Smooth muscle cell (in vitro differentiated cells): ENCODE measurements around the gene TCF7L1. TPM values are rescaled to one million over a fixed set of nuclear protein-coding genes. Genes with fewer than 3 reads are reported as not detected.
A peak's percentile ranks its signal among the peaks of the same experiment; 100 is the strongest.
"Not testable (repeated sequence)": the region's sequence is repeated elsewhere in the genome, so short reads cannot be mapped to it uniquely, and the experiment has no call there.

Experiments
- DNase-seq: peaks from one replicate; lab custom pipeline; 2025; ENCODE audit not compliant: unreplicated experiment; lab: John Stamatoyannopoulos, UW
- H2AFZ ChIP-seq: fragments of 200-600 bp; sonication (generic); 2 replicates; pipeline ENCODE4 v1.6.0; 2016; ENCODE audit warnings: antibody characterized with exemption, low read depth, mild to moderate bottlenecking
- H3F3A ChIP-seq: fragments of 200-600 bp; sonication (generic); 2 replicates; pipeline ENCODE4 v1.6.0; 2017; ENCODE audit warnings: antibody characterized with exemption, low read depth
- H3K27ac ChIP-seq: fragments of 200-600 bp; sonication (generic); 2 replicates; pipeline ENCODE4 v1.5.1; 2016; ENCODE audit warnings: low read depth, mild to moderate bottlenecking
- H3K27me3 ChIP-seq: fragments of 200-600 bp; sonication (generic); 2 replicates; pipeline ENCODE4 v1.6.1; 2016; ENCODE audit warnings: low read depth, mild to moderate bottlenecking
- H3K36me3 ChIP-seq: fragments of 200-600 bp; sonication (generic); 2 replicates; pipeline ENCODE4 v1.5.1; 2016; ENCODE audit warnings: low read depth
- H3K4me1 ChIP-seq: fragments of 200-600 bp; sonication (generic); 2 replicates; pipeline ENCODE4 v1.5.1; 2016; ENCODE audit warnings: low read depth
- H3K4me2 ChIP-seq: fragments of 200-600 bp; sonication (generic); 2 replicates; pipeline ENCODE4 v1.6.0; 2016; ENCODE audit warnings: mild to moderate bottlenecking
- H3K4me3 ChIP-seq: fragments of 200-600 bp; sonication (generic); 2 replicates; pipeline ENCODE4 v1.5.1; 2016; ENCODE audit warnings: mild to moderate bottlenecking
- H3K79me2 ChIP-seq: fragments of 200-600 bp; sonication (generic); 2 replicates; pipeline ENCODE4 v1.6.0; 2016; ENCODE audit warnings: low read depth, mild to moderate bottlenecking
- H3K9ac ChIP-seq: fragments of 200-600 bp; sonication (generic); 2 replicates; pipeline ENCODE4 v1.6.0; 2016; ENCODE audit warnings: low read depth
- H3K9me3 ChIP-seq: fragments of 200-600 bp; sonication (generic); replicated peaks from 2 replicates; pipeline ENCODE4 v1.5.1; 2016; ENCODE audit warnings: low read depth
- H4K20me1 ChIP-seq: fragments of 200-600 bp; sonication (generic); 2 replicates; pipeline ENCODE4 v1.6.0; 2016; ENCODE audit warnings: low read depth
- WGBS: methylation state at CpG from one replicate; pipeline ENCODE4 v1.1.7; 2016; ENCODE audit warnings: low lambda C conversion rate; 5-methylcytosine and 5-hydroxymethylcytosine counted together
- polyA plus RNA-seq: library from polyadenylated mRNA; unstranded; fragments of >200 nt; fragmentation: Nextera tagmentation; extraction: Ambion mirVana; gene quantifications from 2 replicates; pipeline ENCODE4 v1.2.1, GENCODE V29; 2016
- total RNA-seq: library from RNA; depleted of rRNA; stranded (reverse); fragments of >200 nt; gene quantifications from 2 replicates; pipeline ENCODE4 v1.2.3, GENCODE V29; 2014
- TF ChIP-seq, protein P1 (sequence below): fragments of 200-600 bp; sonication (generic); IDR thresholded peaks from 2 replicates; pipeline ENCODE4 v1.5.1; 2017; ENCODE audit warnings: borderline replicate concordance, mild to moderate bottlenecking, antibody characterized with exemption; ENCODE audit not compliant: insufficient read depth, poor library complexity, severe bottlenecking

TCF7L1 gene
- total and polyA plus RNA-seq, 2 experiments from 2014 or later = 4.5 to 15.2 TPM

DNA sequence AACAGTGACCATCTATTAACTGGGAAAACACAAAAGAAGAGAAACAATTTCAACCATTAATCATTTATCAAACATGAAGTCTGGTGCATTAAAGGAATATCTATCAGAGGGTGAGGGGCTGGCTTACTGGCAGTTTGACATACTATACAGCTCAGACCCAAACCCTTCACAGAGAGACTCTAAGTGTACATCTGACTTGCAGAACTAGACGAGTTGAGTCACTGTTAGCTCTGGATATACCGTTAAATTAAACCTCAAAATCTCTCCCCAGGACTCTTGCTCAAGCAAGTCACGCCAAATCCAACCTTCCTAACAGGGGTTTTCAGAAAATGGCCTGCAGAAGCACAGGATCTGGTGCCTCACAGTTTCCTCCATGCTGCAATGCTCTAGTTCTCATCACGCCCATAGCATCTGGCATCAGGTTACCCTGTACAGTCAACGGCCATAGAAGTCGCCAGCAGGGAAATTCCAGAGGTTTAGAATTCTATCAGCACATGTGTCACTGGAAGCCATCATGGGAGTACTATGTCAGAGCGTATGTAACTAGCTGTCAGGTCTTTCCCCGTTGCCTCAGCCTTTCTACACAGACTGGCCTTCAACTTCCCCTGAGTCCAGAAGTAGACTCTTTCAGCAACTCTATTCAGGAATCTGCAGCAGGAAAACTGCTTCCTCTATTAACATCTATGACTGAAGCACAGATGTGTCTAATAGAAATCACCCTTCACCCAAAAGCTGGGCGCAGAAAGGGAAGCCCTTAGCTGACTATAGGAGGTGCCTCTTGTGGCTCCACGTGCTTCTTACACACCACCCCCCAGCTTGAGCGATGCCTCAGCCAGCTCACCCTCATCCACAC lies 185.3 kb downstream of the TCF7L1 start:
- H3K79me2 ChIP-seq = peaks cover 29% of the 10 kb centered on the region
- WGBS = 43% methylated on average over 11 of the region's 11 CpGs
- H3K4me2 ChIP-seq = peak overlapping the region; percentile 68
- peaks cover 3% of the 10 kb centered on the region for H3K4me1 ChIP-seq
- H2AFZ ChIP-seq = no peak overlapping the region
- H3K27me3 ChIP-seq = no peaks in the 10 kb centered on the region
- TF ChIP-seq, protein P1, sequence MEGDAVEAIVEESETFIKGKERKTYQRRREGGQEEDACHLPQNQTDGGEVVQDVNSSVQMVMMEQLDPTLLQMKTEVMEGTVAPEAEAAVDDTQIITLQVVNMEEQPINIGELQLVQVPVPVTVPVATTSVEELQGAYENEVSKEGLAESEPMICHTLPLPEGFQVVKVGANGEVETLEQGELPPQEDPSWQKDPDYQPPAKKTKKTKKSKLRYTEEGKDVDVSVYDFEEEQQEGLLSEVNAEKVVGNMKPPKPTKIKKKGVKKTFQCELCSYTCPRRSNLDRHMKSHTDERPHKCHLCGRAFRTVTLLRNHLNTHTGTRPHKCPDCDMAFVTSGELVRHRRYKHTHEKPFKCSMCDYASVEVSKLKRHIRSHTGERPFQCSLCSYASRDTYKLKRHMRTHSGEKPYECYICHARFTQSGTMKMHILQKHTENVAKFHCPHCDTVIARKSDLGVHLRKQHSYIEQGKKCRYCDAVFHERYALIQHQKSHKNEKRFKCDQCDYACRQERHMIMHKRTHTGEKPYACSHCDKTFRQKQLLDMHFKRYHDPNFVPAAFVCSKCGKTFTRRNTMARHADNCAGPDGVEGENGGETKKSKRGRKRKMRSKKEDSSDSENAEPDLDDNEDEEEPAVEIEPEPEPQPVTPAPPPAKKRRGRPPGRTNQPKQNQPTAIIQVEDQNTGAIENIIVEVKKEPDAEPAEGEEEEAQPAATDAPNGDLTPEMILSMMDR = no peak
- no peak overlapping the region for H3K9ac ChIP-seq
- H3K36me3 ChIP-seq = peaks cover 6% of the 10 kb centered on the region
- peaks cover 57% of the 10 kb centered on the region for H4K20me1 ChIP-seq
- peaks cover 35% of the 10 kb centered on the region for H3F3A ChIP-seq
- H3K9me3 ChIP-seq = no peaks in the 10 kb centered on the region
- H3K27ac ChIP-seq = peak overlapping the region; percentile 84
- H3K4me3 ChIP-seq = no peak overlapping the region
- DNase-seq = peak; percentile 15

- H3K36me3 ChIP-seq = peaks cover 6% of the 10 kb centered on the region
- H3K27ac ChIP-seq = peak overlapping the region; percentile 76
- no peaks in the 10 kb centered on the region for H3K9me3 ChIP-seq
- H3K79me2 ChIP-seq = peaks cover 41% of the 10 kb centered on the region
- no peak for DNase-seq
- H3K4me1 ChIP-seq = peaks cover 3% of the 10 kb centered on the region
- H3K27me3 ChIP-seq = no peaks in the 10 kb centered on the region
- TF ChIP-seq, protein P1 = no peak
- no peak overlapping the region for H3K4me2 ChIP-seq
- WGBS = 94% methylated on average over 4 of the region's 4 CpGs
- no peak overlapping the region for H3K4me3 ChIP-seq
- no peak overlapping the region for H3K9ac ChIP-seq
- peaks cover 71% of the 10 kb centered on the region for H4K20me1 ChIP-seq
- peaks cover 35% of the 10 kb centered on the region for H3F3A ChIP-seq
- H2AFZ ChIP-seq = no peak overlapping the region
Observed at GRCh38 chr2:85319796-85320195, 186.6 kb downstream of the TCF7L1 start.

DNA sequence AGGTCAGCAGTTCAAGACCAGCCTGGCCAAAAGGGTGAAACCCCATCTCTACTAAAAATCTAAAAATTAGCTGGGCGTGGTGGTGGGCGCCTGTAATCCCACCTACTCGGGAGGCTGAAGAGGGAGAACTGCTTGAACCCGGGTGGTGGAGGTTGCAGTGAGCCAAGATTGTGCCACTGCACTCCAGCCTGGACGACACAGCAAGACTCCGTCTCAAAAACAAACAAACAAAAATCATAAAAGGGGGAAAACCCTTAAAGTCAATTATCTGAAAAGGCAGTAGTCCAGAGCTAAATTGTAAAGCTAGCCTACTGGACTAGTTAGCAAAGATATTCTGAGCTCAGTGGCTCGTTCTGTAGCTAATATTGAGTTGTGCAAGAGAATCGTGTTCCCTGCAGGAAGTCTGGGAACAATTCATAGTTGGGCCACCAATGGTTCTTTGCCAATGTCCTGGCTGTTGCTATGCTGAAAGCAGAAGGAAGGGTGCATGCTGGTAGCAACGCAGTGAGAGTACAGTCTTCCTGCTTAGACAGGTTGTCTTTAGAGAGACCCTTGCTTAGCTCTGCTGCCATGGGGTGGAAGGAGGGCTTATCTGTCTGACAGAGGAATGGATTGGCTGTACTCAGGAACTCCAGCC lies 190.3 kb downstream of the TCF7L1 start:
- H3K27ac ChIP-seq = no peak overlapping the region
- H3K9me3 ChIP-seq = no peaks in the 10 kb centered on the region
- WGBS = 96% methylated on average over 9 of the region's 9 CpGs
- peaks cover 6% of the 10 kb centered on the region for H3K36me3 ChIP-seq
- H3K4me2 ChIP-seq = no peak overlapping the region
- H3F3A ChIP-seq = peaks cover 24% of the 10 kb centered on the region
- TF ChIP-seq, protein P1 = no peak
- peaks cover 80% of the 10 kb centered on the region for H4K20me1 ChIP-seq
- H3K9ac ChIP-seq = no peak overlapping the region
- H2AFZ ChIP-seq = no peak overlapping the region
- peaks cover 62% of the 10 kb centered on the region for H3K79me2 ChIP-seq
- no peak for DNase-seq
- H3K4me1 ChIP-seq = peaks cover 23% of the 10 kb centered on the region
- no peak overlapping the region for H3K4me3 ChIP-seq
- no peaks in the 10 kb centered on the region for H3K27me3 ChIP-seq

GRCh38 chr2:85323988-85324367 lies 190.8 kb downstream of the TCF7L1 start:
- H3K79me2 ChIP-seq = peaks cover 62% of the 10 kb centered on the region
- H3K4me3 ChIP-seq, DNase-seq, H3K9me3 ChIP-seq, H3K27me3 ChIP-seq, H3K27ac ChIP-seq, H3K9ac ChIP-seq, H2AFZ ChIP-seq, H3K4me2 ChIP-seq, H3K36me3 ChIP-seq: not testable (repeated sequence)
- H3K4me1 ChIP-seq = peaks cover 29% of the 10 kb centered on the region
- H4K20me1 ChIP-seq = peaks cover 75% of the 10 kb centered on the region
- H3F3A ChIP-seq = peaks cover 24% of the 10 kb centered on the region
- WGBS = 99% methylated on average over 11 of the region's 11 CpGs
